ENCODE results near the gene STX17.
"Not testable (repeated sequence)": the region's sequence is repeated elsewhere in the genome, so short reads cannot be mapped to it uniquely, and the experiment has no call there.

The STX17 gene

DNA sequence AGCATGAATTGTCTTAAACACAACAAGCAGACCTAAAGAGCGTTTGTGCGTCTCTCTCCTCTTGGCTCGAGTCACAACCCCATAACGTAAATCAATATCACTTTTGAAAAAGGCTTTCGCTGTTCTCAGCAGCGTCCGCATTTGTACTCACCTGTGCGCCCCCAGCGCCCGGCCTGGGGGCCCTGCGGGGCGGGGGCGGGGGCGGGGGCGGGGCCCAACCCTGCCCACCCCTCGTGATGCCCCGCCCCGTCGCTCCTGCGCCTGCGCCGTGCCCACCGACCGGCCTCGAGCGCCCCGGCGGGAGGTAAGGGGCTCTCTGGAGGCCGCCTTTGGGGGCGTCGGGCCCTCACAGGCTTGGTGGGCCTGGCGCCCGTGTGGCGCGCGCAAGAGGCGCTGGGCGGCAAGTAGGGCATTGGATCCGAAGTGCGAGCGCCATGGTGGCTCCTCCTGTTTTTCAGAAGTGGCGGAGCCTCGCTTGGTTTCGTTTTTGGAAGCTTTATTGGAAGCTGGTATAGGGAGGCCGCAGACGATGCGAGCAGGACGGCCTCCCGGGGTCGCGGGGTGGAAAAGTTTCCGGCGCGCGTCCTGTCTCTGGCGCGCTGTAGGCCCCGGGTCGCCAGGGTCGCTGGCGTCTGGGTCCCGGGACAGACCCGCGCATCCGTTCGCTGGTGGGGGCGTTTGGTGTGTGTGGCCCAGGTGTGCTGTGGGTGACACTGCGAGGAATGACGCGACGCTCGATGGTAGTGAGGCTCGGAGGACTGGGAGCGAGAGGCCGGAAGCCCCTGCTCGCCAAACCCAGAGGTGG, at the start of gene STX17:
Gene STX17, plus strand, starts transcription at position 252 of the 805 bp plus-strand sequence. CDS start 8,586 bp downstream, outside the sequence.
- peaks cover 12% of the 10 kb centered on the region for H3K4me1 ChIP-seq (ENCODE audit: insufficient read depth, poor library complexity, severe bottlenecking)
- peaks cover 5% of the 10 kb centered on the region; the same call in 1 of the 2 replicates for H3K36me3 ChIP-seq (ENCODE audit: low read depth)
- H3K27me3 ChIP-seq (ENCODE audit: insufficient read depth, poor library complexity, severe bottlenecking) = no peaks in the 10 kb centered on the region
- peak; percentile 67 for DNase-seq (ENCODE audit: low spot score)
- peak within 1 kb of the TSS; percentile 51 for H3K27ac ChIP-seq (ENCODE audit: poor library complexity, severe bottlenecking)
- ATAC-seq (ENCODE audit: low read depth) = peak; percentile 89
- TF ChIP-seq, protein P1, sequence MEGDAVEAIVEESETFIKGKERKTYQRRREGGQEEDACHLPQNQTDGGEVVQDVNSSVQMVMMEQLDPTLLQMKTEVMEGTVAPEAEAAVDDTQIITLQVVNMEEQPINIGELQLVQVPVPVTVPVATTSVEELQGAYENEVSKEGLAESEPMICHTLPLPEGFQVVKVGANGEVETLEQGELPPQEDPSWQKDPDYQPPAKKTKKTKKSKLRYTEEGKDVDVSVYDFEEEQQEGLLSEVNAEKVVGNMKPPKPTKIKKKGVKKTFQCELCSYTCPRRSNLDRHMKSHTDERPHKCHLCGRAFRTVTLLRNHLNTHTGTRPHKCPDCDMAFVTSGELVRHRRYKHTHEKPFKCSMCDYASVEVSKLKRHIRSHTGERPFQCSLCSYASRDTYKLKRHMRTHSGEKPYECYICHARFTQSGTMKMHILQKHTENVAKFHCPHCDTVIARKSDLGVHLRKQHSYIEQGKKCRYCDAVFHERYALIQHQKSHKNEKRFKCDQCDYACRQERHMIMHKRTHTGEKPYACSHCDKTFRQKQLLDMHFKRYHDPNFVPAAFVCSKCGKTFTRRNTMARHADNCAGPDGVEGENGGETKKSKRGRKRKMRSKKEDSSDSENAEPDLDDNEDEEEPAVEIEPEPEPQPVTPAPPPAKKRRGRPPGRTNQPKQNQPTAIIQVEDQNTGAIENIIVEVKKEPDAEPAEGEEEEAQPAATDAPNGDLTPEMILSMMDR (IDR thresholded peaks at IDR 0.05; ENCODE audit: poor library complexity, severe bottlenecking) = no peak
- peak within 1 kb of the TSS; percentile 99 for H3K4me3 ChIP-seq (ENCODE audit: severe bottlenecking)
- no peaks in the 10 kb centered on the region for H3K9me3 ChIP-seq (ENCODE audit: severe bottlenecking)

DNA sequence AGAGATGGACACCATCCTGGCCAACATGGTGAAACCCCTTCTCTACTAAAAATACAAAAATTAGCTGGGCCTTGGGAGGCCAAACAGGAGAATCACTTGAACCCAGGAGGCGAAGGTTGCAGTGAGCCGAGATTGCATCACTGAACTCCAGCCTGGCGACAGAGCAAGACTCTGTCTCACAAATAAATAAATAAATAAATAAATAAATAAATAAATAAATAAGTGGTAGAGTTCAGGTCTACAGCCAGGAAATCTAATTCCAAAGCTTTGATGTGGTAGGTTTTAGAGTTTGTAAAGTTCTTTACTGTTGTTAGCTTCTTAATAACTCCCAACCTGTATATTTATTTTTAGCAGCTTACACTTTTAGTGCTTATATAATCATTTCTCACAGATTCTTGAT, 48.9 kb upstream of the STX17 start:
- H3K27me3 ChIP-seq (ENCODE audit: insufficient read depth, poor library complexity, severe bottlenecking); ATAC-seq (ENCODE audit: low read depth); H3K27ac ChIP-seq (ENCODE audit: poor library complexity, severe bottlenecking); H3K4me3 ChIP-seq (ENCODE audit: severe bottlenecking); H3K9me3 ChIP-seq (ENCODE audit: severe bottlenecking); H3K4me1 ChIP-seq (ENCODE audit: insufficient read depth, poor library complexity, severe bottlenecking); DNase-seq (ENCODE audit: low spot score); H3K36me3 ChIP-seq (ENCODE audit: low read depth): not testable (repeated sequence)

DNA sequence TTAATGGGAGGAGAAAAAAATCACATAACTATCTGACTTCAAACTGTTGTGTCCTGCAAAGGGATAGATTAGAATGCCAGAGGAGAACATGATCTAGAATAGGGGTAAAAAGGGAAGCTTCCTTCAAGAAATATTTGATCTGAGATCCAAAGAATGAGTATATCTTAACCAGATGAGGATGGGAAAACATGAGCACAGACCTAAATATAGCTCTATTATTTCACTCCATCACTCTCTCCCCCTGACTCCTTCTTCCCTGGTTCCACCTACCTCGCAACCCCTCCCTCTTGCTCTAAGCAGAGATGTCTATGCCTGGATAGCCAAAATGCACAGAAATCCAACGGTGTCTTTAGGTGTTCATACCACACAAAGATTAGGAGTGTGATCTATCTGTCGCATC, 48.4 kb upstream of the STX17 start:
- Histone ChIP-seq H3K27me3 (ENCODE audit: insufficient read depth, poor library complexity, severe bottlenecking) (no peaks in the 10 kb centered on the region), H3K4me1 (ENCODE audit: insufficient read depth, poor library complexity, severe bottlenecking) (no peaks in the 10 kb centered on the region), H3K9me3 (ENCODE audit: severe bottlenecking) (no peaks in the 10 kb centered on the region), H3K4me3 (ENCODE audit: severe bottlenecking) (no peak overlapping the region), H3K36me3 (ENCODE audit: low read depth) (no peaks in the 10 kb centered on the region), H3K27ac (ENCODE audit: poor library complexity, severe bottlenecking) (no peak overlapping the region)
- TF ChIP-seq, protein P1 (IDR thresholded peaks at IDR 0.05; ENCODE audit: poor library complexity, severe bottlenecking) = no peak
- ATAC-seq (ENCODE audit: low read depth) = no peak
- no peak for DNase-seq (ENCODE audit: low spot score)

DNA sequence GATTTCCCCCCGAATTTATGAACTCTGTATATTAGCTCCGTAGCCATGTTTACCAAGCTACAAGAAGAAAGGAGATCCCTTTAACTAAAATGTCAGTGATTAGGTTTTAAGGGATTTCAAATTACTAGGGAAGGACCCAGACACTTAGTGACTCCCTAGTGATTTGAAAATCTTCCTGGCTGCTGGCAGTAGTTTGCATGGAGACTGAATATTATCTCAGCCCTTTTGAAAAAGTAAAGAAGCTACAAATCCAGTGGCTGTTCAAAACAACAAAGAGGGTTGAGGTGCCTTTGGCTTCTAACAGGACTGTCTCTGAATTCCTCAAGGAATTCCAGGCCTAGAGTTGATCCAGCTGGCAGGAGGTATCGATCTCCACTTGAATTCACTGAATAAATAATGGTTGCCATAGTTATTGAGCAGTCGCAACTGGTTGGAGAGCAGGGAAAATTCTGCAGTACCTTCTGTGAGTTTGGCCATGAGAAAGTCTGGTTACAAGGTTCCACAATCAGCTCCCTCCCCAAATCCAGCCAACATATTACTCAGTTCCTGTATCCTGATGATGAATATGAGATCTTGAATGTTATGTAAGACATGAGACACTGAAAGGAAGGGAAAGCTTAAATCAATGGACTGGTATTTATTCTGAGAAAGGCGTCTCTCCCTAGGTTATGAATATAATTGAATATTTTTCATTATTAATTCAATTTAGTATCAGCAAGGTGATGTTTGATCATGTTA, 47.0 kb upstream of the STX17 start:
- no peak for ATAC-seq (ENCODE audit: low read depth)
- Histone ChIP-seq H3K4me1 (ENCODE audit: insufficient read depth, poor library complexity, severe bottlenecking) (no peaks in the 10 kb centered on the region), H3K9me3 (ENCODE audit: severe bottlenecking) (no peaks in the 10 kb centered on the region), H3K27me3 (ENCODE audit: insufficient read depth, poor library complexity, severe bottlenecking) (no peaks in the 10 kb centered on the region), H3K36me3 (ENCODE audit: low read depth) (no peaks in the 10 kb centered on the region), H3K27ac (ENCODE audit: poor library complexity, severe bottlenecking) (no peak overlapping the region), H3K4me3 (ENCODE audit: severe bottlenecking) (no peak overlapping the region)
- no peak for DNase-seq (ENCODE audit: low spot score)
- TF ChIP-seq, protein P1 (IDR thresholded peaks at IDR 0.05; ENCODE audit: poor library complexity, severe bottlenecking) = no peak

DNA sequence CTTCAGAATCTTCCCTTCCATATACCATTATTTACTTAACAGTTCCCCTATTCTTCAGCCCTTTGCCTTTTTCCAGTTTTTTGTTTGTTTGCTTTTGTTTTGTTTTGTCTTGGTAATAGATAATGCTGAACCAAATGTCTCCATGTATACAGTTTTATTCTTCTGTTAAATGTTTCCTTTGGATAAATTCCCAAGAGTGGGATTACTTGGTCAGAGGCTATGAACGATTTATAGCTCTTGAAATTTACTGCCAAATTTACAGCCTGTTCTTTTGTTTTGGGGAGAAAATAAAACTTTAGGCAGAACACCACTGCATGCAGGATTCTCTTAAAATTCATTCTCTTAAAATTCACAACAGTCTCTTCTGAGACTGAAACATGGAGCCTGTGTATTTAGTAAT, 46.2 kb upstream of the STX17 start:
- Histone ChIP-seq H3K9me3 (ENCODE audit: severe bottlenecking) (no peaks in the 10 kb centered on the region), H3K4me3 (ENCODE audit: severe bottlenecking) (no peak overlapping the region), H3K36me3 (ENCODE audit: low read depth) (no peaks in the 10 kb centered on the region), H3K4me1 (ENCODE audit: insufficient read depth, poor library complexity, severe bottlenecking) (no peaks in the 10 kb centered on the region), H3K27ac (ENCODE audit: poor library complexity, severe bottlenecking) (no peak overlapping the region), H3K27me3 (ENCODE audit: insufficient read depth, poor library complexity, severe bottlenecking) (no peaks in the 10 kb centered on the region)
- ATAC-seq (ENCODE audit: low read depth) = no peak
- no peak for DNase-seq (ENCODE audit: low spot score)
- TF ChIP-seq, protein P1 (IDR thresholded peaks at IDR 0.05; ENCODE audit: poor library complexity, severe bottlenecking) = no peak

All from RWPE2 (cell line).